Islet of Langerhans (tissue), 1 donor: ENCODE results near the gene DIO2.

Source experiments
- FAIRE-seq: peaks from one replicate; lab custom pipeline; 2011; peaks lifted over from hg19 to GRCh38; lab: Jason Lieb, UNC

The DIO2 gene

DNA sequence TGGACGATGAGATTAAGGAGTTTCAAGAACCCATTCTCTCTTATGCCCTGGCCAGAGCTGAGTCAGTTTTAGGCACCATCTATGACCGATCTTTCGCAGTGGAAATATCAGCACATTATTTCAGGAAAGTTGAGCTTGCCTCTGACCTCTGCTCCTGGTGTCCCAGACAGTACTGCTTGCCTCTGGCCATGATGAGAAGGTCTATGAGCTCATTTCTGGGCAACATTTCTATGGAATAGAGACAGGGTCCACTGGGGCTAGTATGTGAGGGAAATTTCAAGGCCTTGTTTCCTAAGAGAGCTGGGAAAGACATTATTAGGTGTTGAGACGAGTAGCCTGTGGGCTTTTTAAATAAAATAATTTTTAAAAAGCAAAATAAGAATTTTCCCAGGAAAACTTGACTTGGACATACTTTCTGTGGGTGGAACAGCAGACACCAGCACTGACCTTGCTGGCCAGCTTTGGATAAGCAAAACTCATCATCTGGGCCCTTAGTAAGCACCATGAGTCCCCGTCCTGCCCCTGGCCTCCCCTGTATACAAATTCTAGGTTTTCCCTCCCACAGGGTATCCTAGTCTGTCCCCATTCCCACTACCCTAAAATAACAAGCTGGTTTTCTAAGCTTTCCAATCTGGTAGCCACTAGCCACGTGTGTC lies 43.4 kb downstream of the DIO2 start:
- FAIRE-seq = no peak

DNA sequence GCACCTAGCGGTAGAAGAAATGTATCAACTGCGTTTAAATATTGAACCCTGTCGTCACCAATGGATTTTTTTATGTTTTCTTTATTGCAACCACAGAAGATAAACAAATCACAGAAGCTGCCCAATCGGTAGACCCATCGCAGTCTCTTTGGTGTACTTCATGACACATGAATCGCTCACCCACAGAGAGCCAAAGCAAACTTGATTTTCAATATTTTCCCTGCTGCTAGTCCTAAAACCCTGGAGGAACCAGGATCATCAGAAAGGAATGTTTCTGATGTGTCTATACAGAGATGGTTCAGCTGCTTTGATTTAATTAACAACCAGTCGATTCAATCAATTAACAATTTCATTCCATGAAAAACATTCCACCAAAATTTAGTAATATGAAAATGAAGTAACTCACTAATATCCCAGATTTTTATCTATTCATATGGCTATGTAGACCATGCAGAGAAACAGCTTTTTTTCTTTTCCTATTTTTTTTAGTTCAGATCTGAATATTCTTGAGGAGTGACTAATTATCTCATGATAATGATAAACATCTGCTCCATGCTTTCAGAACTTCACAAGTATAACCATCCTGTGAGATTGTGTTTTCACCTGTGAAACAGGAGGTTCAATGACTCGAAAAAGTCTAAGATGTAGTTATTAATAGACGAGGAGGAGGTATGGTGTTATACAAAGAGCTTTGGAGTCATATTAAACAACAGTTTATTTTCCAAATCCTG lies 46.1 kb downstream of the DIO2 start:
- no peak for FAIRE-seq

DNA sequence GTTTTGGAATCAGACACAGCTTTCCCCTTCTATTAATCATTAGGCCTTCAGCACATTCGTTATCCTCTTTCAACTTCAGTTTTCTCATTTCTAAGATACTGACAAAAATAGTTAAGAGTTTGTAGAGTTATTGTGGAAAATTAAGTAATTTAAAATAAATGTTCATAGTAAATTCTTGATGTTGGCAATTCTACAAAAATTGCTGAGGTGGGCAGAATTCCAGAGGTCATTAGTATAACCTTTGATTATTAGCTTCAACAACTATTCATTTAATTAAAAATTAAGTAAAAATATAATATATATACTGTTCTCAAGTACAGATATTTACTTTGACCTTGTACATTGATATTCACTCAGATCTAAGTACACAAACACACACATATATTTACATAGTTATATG lies 58.5 kb downstream of the DIO2 start:
- no peak for FAIRE-seq

DNA sequence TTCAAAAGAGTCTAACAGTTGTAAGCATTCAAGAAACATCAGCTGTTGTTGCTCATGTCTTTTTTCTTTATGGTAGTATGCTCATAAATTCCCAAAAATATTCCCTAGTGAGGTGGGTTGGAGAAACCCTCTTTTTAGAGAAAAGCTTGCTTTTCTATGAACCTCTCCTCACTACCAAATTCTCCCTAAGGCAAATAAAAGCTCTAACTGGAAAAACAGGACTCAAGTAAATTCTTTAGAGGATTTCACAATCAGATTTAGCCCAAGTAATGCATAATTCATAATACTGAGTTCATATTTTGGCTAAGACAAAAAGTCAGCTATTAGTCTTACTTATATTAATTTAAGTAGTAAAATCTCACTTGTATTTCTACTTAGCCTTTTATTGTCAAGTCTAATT lies 59.1 kb downstream of the DIO2 start:
- FAIRE-seq = no peak

DNA sequence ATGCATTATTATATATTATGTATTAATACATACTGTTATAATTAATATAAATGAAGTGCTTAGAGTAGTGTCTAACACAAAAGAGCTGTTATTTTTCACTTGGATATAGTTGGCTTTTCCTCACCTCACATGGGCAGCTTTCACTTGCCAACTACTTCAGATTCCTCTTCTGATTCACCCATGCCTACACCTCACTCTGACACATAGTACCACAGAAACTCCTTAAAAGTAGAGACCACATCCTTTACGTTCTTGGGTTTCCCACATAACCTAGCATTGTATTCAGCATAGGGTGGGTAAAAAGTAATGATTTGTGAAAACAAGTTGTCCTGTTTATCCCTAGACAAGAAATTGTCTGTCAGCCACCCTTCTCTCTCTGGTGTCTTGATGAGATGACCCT lies 61.0 kb downstream of the DIO2 start:
- FAIRE-seq = no peak
